K562 (cell line): ENCODE measurements around the gene IL31RA. TPM values are rescaled to one million over a fixed set of nuclear protein-coding genes. Genes with fewer than 3 reads are reported as not detected.

ENCODE experiments used
- ATAC-seq: fragments of 200-7000 bp; cut with Tn5 transposase; 3 replicates; pipeline ENCODE4 v1.9.1; 2020; ENCODE audit warnings: moderate library complexity
- BruUV-seq: library from RNA; stranded (reverse); fragments of 400-500 nt; replicated peaks from 2 replicates; lab custom pipeline; 2021; lab: Mats Ljungman, UMichigan
- CTCF ChIA-PET: fragments of 300-600 bp; formaldehyde crosslinking; extraction: SDS; loops from one replicate; lab custom pipeline; 2021; ENCODE audit warnings: low intra/inter-chr PET ratio; lab: Yijun Ruan, JAX
- POLR2A ChIA-PET: fragments of 300-600, 350-650 bp; sonication (Branson Sonifier 250); formaldehyde crosslinking; extraction: SDS; loops from one replicate; lab custom pipeline; 2021; ENCODE audit warnings: antibody characterized with exemption, inconsistent platforms; lab: Yijun Ruan, JAX
- DNase-seq, 4 experiments: peaks; one replicate each; pipeline versions ENCODE4 v3.0.0 to v3.0.0-alpha.2; 2011 to 2018; ENCODE audit warnings: low spot score in 3 of 4, mixed read lengths in 3 of 4; ENCODE audit errors: extremely low read depth in 1 of 4
- FAIRE-seq: peaks from 2 replicates; lab custom pipeline; 2011; peaks lifted over from hg19 to GRCh38; lab: Jason Lieb, UNC
- H2AFZ ChIP-seq: 2 replicates; pipeline ENCODE4 v1.6.0; 2011; ENCODE audit warnings: low read depth, low read length, control low read depth, inconsistent platforms
- H3K27ac ChIP-seq: fragments of 200-600 bp; 3 replicates; pipeline ENCODE4 v1.8.0; 2011; ENCODE audit warnings: low read depth, mild to moderate bottlenecking, control low read depth, inconsistent platforms, low read length, moderate library complexity, mixed read lengths; ENCODE audit errors: extremely low read depth
- H3K27me3 ChIP-seq, 2 experiments: fragments of 300-600 bp in 1 of 2; 2 replicates in 1 of 2; 3 replicates in 1 of 2; pipeline versions ENCODE4 v1.6.0 to v1.8.0; 2011; ENCODE audit warnings: inconsistent platforms in 2 of 2, low read length in 2 of 2, mild to moderate bottlenecking in 1 of 2, mixed read lengths in 1 of 2, moderate library complexity in 1 of 2; ENCODE audit not compliant: control insufficient read depth in 2 of 2, insufficient read depth in 2 of 2
- H3K36me3 ChIP-seq: fragments of 300-600 bp; 3 replicates; pipeline ENCODE4 v1.8.0; 2011; ENCODE audit warnings: mild to moderate bottlenecking, low read length, inconsistent platforms; ENCODE audit not compliant: control insufficient read depth, insufficient read depth
- H3K4me1 ChIP-seq, 2 experiments: fragments of 200-600 bp in 1 of 2; replicated peaks in 1 of 2; 2 replicates in 1 of 2; 3 replicates in 1 of 2; pipeline versions ENCODE4 v1.5.1 to v1.8.0; 2011; ENCODE audit warnings: inconsistent platforms in 2 of 2, low read length in 2 of 2, mild to moderate bottlenecking in 1 of 2, mixed read lengths in 1 of 2, moderate library complexity in 1 of 2; ENCODE audit not compliant: control insufficient read depth in 2 of 2, insufficient read depth in 2 of 2
- H3K4me2 ChIP-seq: 2 replicates; pipeline ENCODE4 v1.6.1; 2011; ENCODE audit warnings: low read length, control low read depth, inconsistent platforms, mixed read lengths; ENCODE audit not compliant: insufficient read depth
- H3K4me3 ChIP-seq: fragments of 200-600 bp; sonication (generic), shearing (Covaris generic); 2 replicates; pipeline ENCODE4 v1.5.1; 2016; ENCODE audit warnings: control low read depth, inconsistent platforms
- H3K79me2 ChIP-seq: fragments of 200-600 bp; 3 replicates; pipeline ENCODE4 v1.8.0; 2011; ENCODE audit warnings: low read length, inconsistent platforms; ENCODE audit not compliant: control insufficient read depth, insufficient read depth
- H3K9ac ChIP-seq, 2 experiments: 2 replicates each; pipeline versions ENCODE4 v1.6.0 to v1.6.1; 2011; ENCODE audit warnings: low read depth in 2 of 2, low read length in 2 of 2, control low read depth in 1 of 2, inconsistent platforms in 1 of 2, mild to moderate bottlenecking in 1 of 2, mixed read lengths in 1 of 2; ENCODE audit not compliant: insufficient read depth in 1 of 2
- H3K9me1 ChIP-seq: one replicate; pipeline ENCODE4 v1.6.0; 2011; ENCODE audit warnings: inconsistent platforms, mild to moderate bottlenecking, low read length, moderate library complexity; ENCODE audit not compliant: control insufficient read depth, insufficient read depth
- H3K9me3 ChIP-seq: replicated peaks from 2 replicates; pipeline ENCODE4 v1.5.1; 2011; ENCODE audit warnings: low read depth, low read length, inconsistent platforms; ENCODE audit not compliant: control insufficient read depth, insufficient read depth
- H4K20me1 ChIP-seq: replicated peaks from 2 replicates; pipeline ENCODE4 v1.6.1; 2011; ENCODE audit warnings: low read length, inconsistent platforms, mixed read lengths; ENCODE audit not compliant: control insufficient read depth, insufficient read depth
- ETS2 ChIP-seq: IDR thresholded peaks from 2 replicates; pipeline ENCODE4 v1.6.1; 2016; ENCODE audit warnings: borderline replicate concordance, missing genetic modification characterization, mild to moderate bottlenecking, moderate library complexity, missing compliant biosample characterization; ENCODE audit not compliant: poor library complexity, severe bottlenecking
- FOXM1 ChIP-seq, 2 experiments: fragments of 450-650 bp in 1 of 2; sonication (generic) in 1 of 2; formaldehyde crosslinking in 1 of 2; IDR thresholded peaks; 2 replicates each; pipeline versions ENCODE4 v1.6.1 to v1.9.0; 2017 to 2022; ENCODE audit warnings: low read depth in 2 of 2, mild to moderate bottlenecking in 2 of 2, missing genetic modification reagents in 1 of 2, moderate library complexity in 1 of 2
- RBBP5 ChIP-seq: fragments of 200-600 bp; sonication (generic); IDR thresholded peaks from 2 replicates; pipeline ENCODE4 v1.6.1; 2012; ENCODE audit warnings: borderline replicate concordance, mild to moderate bottlenecking, low read length, control low read depth, inconsistent platforms; ENCODE audit not compliant: insufficient read depth, poor library complexity, severe bottlenecking
- THRB ChIP-seq: fragments of 450-650 bp; formaldehyde crosslinking; conservative IDR thresholded peaks from 2 replicates; pipeline ENCODE4 v1.4.0; 2022; ENCODE audit warnings: mild to moderate bottlenecking, missing genetic modification characterization
- TOE1 ChIP-seq, 2 experiments: fragments of 450-650 bp in 1 of 2; sonication (generic) in 1 of 2; formaldehyde crosslinking in 1 of 2; IDR thresholded peaks; 2 replicates each; pipeline versions ENCODE4 v1.7.1 to v1.8.0; 2016 to 2022; ENCODE audit warnings: borderline replicate concordance in 2 of 2, mild to moderate bottlenecking in 2 of 2, antibody characterized with exemption in 1 of 2, inconsistent platforms in 1 of 2, low read depth in 1 of 2, missing genetic modification reagents in 1 of 2, moderate library complexity in 1 of 2
- ZC3H8 ChIP-seq: fragments of 450-650 bp; IDR thresholded peaks from 2 replicates; pipeline ENCODE4 v1.6.1; 2017
- ZNF347 ChIP-seq: fragments of 450-650 bp; formaldehyde crosslinking; IDR thresholded peaks from 2 replicates; pipeline ENCODE4 v1.4.0; 2020; ENCODE audit warnings: low read depth, mild to moderate bottlenecking, moderate library complexity
- ZNF407 ChIP-seq: fragments of 450-650 bp; IDR thresholded peaks from 2 replicates; pipeline ENCODE4 v1.6.1; 2016; ENCODE audit warnings: low read depth
- ZNF583 ChIP-seq: fragments of 250-450 bp; sonication (Bioruptor Pico); IDR thresholded peaks from 2 replicates; pipeline ENCODE4 v1.4.0; 2020
- ZNF76 ChIP-seq: fragments of 250-450 bp; sonication (Bioruptor Pico); IDR thresholded peaks from 2 replicates; pipeline ENCODE4 v1.4.0; 2020; ENCODE audit warnings: mild to moderate bottlenecking, moderate library complexity, borderline replicate concordance
- ZNF77 ChIP-seq: fragments of 250-450 bp; sonication (Bioruptor Pico); IDR thresholded peaks from 2 replicates; pipeline ENCODE4 v1.5.0; 2020
- WGBS: fragments of 100-300 bp; shearing (Covaris generic); methylation state at CpG from one replicate; pipeline ENCODE4 v1.1.6; 2016; ENCODE audit warnings: low coverage, mixed read lengths; ENCODE audit not compliant: insufficient coverage; ENCODE audit errors: missing lambda C conversion rate; 5-methylcytosine and 5-hydroxymethylcytosine counted together
- in situ Hi-C: fragments of 300-500 bp; cut with MboI; formaldehyde crosslinking; loops from 4 replicates; pipeline ENCODE4 v1.15.0; 2018; ENCODE audit warnings: inconsistent platforms, mixed read lengths
- intact Hi-C: fragments of 100-400 bp; cut with micrococcal nuclease; formaldehyde crosslinking; loops from 2 replicates; pipeline ENCODE4 v1.14.2; 2022
- polyA plus RNA-seq, 8 experiments: library from polyadenylated mRNA; depleted of rRNA in 4 of 8; stranded (reverse) in 5 of 8; unstranded in 3 of 8; fragments of >200 nt; fragmentation: Nextera tagmentation in 2 of 8; fragmentation: Illumina TruSeq in 1 of 8; extraction: Ambion mirVana in 2 of 8; extraction: Trizol in 1 of 8; gene quantifications; 2 replicates each; pipeline versions ENCODE4 v1.2.1 to v1.2.3, GENCODE V29; 2011 to 2014; ENCODE audit warnings: inconsistent platforms in 1 of 8, missing spikeins in 1 of 8
- total RNA-seq, 7 experiments: library from RNA; depleted of rRNA in 6 of 7; stranded (reverse); fragments of >200 nt in 6 of 7; fragmentation: Illumina TruSeq in 2 of 7; extraction: Trizol in 2 of 7; gene quantifications; 2 replicates each; pipeline versions ENCODE4 v1.2.1 to v1.2.3, GENCODE V29; 2011 to 2021; ENCODE audit warnings: low replicate concordance in 1 of 7

IL31RA gene
- total and polyA plus RNA-seq, 9 of the 15 experiments (the other 6 are each of a cell fraction or from before 2014, with no cell fraction given), result not detected

GRCh38 chr5:55925181-55925580 is 74.0 kb downstream of the IL31RA start (continued):
- TF ChIP-seq RBBP5 (no peak), ZC3H8 (no peak), ZNF76 (no peak), FOXM1 (IDR thresholded peaks at IDR 0.05; ENCODE audit: low read depth) (no peak), FOXM1 (CRISPR knock-in tag; IDR thresholded peaks at IDR 0.05; ENCODE audit: low read depth) (no peak), ZNF347 (CRISPR knock-in tag) (no peak), ZNF77 (CRISPR knock-in tag) (no peak)
- TF ChIP-seq, all 486 proteins: peak for 0

- ATAC-seq (no peak), DNase-seq (no peak), FAIRE-seq (no peak)
- ChIA-PET POLR2A (interaction anchor here (0.5 to 1.7 kb wide), 2 partner anchors 9 to 73 kb away, joined by 3 read pairs; no protein-coding TSS in a partner anchor), CTCF (no interaction called here)
- Histone ChIP-seq H3K4me2 (no peak overlapping the region), H3K79me2 (no peaks in the 10 kb centered on the region), H3K9ac (no peak overlapping the region), H2AFZ (no peak overlapping the region), H3K36me3 (no peaks in the 10 kb centered on the region), H3K27me3 (peaks cover 5 to 38% of the 10 kb centered on the region in 2 experiments; a peak in 2 of 5 replicates), H3K4me3 (no peak overlapping the region), H3K27ac (no peak overlapping the region), H4K20me1 (peaks cover 9% of the 10 kb centered on the region), H3K9me3 (no peaks in the 10 kb centered on the region), H3K4me1 (peaks cover 4 to 7% of the 10 kb centered on the region in 2 experiments; a peak in 3 of 5 replicates), H3K9me1 (no peaks in the 10 kb centered on the region)
- in situ Hi-C loops (loop anchor here (25.0 kb wide), 1 partner anchor 912 kb away; no protein-coding TSS in a partner anchor), intact Hi-C loops (no loop called here)
- WGBS, result 16% methylated on average over 5 of the region's 5 CpGs
- TF ChIP-seq ETS2 (tag), result no peak
- TF ChIP-seq ZNF583 (CRISPR knock-in tag), result no peak
- TF ChIP-seq TOE1 (IDR thresholded peaks at IDR 0.05; ENCODE audit: borderline replicate concordance), result no peak
- TF ChIP-seq TOE1 (CRISPR knock-in tag; IDR thresholded peaks at IDR 0.05; ENCODE audit: borderline replicate concordance, low read depth), result no peak
- no peak for TF ChIP-seq THRB (CRISPR knock-in tag)
- no peak for TF ChIP-seq ZNF407
- BruUV-seq, result no TSS peak
Observed at GRCh38 chr5:55925712-55926111, 74.6 kb downstream of the IL31RA start.
